ENCODE results near the gene PDE10A.
"Not testable (repeated sequence)": the region's sequence is repeated elsewhere in the genome, so short reads cannot be mapped to it uniquely, and the experiment has no call there.

Gene PDE10A

DNA sequence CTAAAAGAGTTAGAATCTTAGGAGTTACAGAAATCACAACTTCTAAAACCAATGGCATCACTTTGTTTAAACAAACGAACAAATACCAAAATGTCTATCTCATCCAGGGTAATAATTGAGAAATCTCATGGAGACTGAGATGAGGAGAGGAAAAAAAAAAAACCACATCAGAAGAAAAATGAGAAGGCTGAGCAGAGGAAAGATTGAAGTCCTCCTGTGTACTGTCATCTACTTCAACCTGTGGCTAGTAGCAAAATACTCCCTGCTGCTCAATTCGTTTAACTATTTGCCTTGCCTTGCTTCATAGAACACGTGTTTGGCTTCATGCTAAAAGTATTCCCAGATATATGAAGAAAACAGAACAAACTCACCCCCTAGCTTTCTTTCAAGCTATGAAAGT is 143.7 kb downstream of the PDE10A start:
- DNase-seq: no peak

DNA sequence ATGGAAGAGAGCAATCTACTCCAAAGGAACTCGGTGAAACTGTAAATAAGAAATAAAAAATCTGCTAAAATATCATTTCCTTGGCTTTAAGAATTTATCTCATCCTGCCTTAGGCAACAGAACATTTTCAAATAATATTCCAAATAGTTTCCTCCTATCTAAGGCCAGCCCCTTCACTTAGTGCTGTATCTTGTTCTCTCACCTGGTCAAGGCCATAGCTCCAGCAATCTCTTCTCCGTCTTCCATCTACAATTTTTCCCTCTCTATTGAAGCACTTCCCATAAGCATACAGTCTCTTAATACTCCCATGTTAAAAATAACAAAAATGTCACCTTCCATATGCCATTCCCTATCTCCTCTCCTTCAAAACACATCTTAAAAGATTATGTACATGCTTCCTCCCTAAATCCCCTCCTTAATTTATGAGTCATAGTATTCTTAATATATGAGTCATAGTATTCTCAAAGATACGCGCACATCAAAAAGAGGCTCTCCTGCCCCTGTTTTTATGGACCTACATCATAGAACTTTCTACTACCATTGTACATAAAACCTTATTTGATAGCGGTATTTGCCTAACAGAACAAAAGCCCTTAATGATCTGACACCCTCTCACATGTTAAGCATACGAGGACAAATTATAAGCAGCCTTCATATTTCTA is 146.9 kb downstream of the PDE10A start:
- DNase-seq: no peak

GRCh38 chr6:165514621-165515020 is 148.4 kb downstream of the PDE10A start:
- DNase-seq: no peak

DNA sequence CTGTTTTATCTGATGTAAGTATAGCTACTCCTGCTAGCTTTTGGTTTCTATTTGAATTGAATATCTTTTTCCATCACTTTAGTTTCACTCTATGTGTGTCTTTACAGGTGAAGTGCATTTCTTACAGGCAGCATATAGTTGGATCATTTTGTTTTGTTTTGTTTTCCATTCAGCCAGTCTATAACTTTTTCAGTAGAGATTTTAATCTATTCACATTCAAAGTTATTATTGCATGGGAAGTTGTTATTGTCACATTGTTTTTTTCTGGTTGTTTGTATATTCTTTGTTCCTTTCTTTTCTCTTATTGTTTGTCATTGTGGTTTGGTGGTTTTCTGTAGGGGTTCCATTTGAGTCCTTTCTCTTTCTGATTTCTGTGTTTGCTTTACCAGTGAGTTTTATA is 151.2 kb downstream of the PDE10A start:
- no peak for DNase-seq

DNA sequence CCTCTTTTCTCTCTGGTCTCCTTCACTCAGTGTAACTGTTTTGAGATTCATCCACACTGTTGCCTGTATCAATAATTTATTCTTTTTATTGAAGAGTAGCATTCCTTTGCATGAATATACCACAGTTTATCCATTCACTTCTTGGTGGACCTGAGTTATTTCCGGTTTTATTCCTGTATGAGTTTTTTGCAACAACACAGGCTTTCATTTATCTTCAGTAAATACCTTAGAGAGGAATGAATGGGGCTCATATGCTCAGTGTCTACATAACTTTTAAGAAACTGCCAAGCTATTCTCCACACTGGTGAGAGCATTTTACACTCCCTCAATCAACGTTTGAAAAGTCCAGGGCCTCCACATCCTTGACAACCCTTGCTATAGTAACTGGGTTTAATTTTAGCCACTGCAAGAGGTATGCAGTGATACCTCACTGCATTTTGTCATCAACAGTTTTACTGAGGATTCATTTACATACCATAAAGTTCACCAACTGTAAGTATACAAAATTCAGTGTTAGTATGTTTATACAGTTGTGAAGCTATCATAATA is 154.6 kb downstream of the PDE10A start:
- DNase-seq: no peak

- DNase-seq: no peak
These were observed 156.4 kb downstream of the PDE10A start for GRCh38 chr6:165506657-165507056.

DNA sequence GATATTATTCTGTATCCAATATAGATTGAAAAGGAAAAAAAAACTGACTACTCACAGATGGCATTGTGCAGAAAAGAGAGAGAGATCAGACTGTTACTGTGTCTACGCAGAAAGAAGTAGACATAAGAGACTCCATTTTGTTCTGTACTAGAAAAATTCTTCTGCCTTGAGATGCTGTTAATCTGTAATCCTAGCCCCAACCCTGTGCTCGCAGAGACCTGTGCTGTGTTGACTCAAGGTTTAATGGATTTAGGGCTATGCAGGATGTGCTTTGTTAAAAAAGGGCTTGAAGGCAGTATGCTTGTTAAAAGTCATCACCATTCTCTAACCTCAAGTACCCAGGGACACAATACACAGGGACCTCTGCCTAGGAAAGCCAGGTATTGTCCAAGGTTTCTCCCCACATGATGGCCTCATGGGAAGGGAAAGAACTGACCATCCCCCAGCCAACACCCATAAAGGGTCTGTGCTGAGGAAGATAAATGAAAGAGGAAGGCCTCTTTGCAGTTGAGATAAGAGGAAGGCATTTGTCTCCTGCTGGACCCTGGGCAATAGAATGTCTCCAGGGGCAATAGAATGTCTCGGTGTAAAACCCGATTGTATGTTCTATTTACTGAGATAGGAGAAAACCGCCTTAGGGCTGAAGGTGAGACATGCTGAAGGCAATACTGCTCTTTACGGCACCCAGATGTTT is 162.7 kb downstream of the PDE10A start:
- not testable (repeated sequence) for DNase-seq

- DNase-seq: no peak
These were observed 165.6 kb downstream of the PDE10A start for GRCh38 chr6:165497472-165497871.

- DNase-seq: no peak
These were observed 174.3 kb downstream of the PDE10A start for GRCh38 chr6:165488624-165489295.

DNA sequence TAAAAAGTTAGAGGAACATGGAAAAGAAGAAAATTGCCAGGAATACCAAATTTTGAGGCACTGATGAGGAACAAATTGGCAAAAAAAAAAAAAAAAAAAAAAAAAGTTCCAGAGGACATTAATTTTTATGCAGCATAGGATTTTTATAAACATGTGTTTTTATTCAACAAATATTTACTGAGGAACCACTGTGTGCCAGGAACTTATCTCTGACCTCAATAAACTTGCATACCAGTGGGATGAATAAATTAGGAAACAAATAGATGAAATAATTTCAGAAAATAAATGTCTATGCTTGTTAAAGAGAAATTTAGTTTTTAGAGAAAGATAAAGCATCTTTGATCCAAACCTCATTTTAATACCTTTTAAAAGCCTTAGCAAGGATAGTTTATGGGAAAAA is 175.1 kb downstream of the PDE10A start:
- no peak for DNase-seq

GRCh38 chr6:165487347-165487746 is 175.7 kb downstream of the PDE10A start:
- DNase-seq: no peak

- no peak for DNase-seq
These were observed 176.6 kb downstream of the PDE10A start for GRCh38 chr6:165486183-165487137.

DNA sequence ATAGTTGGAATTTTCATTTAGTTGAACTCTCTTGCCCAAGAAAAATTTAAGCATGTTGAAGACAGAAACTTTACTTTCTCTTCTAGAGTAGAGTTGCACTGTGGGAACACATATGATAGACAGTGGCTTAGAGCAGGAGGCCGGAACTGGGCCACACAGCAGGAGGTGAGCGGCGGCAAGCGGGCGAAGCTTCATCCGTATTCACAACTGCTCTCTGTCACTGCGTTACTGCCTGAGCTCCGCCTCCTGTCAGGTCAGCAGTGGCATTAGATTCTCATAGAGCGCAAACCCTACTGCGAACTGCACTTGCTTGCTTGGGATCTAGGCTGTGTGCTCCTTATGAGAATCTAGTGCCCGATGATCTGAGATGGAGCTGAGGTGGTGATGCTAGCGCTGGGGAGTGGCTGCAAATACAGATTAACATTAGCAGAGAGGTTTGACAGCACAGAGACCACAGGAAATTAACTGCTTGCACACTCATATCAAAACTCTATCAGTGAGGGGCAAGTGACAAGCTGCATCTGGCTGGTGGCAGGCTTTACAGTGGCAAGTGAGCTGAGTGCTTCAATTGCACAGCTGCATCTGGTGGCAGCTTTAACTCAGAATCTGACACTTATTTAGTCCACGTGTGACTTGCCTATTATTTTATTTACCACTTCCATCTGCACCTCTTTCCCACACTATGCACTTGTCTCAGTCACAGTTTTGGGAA is 178.7 kb downstream of the PDE10A start:
- no peak for DNase-seq

DNA sequence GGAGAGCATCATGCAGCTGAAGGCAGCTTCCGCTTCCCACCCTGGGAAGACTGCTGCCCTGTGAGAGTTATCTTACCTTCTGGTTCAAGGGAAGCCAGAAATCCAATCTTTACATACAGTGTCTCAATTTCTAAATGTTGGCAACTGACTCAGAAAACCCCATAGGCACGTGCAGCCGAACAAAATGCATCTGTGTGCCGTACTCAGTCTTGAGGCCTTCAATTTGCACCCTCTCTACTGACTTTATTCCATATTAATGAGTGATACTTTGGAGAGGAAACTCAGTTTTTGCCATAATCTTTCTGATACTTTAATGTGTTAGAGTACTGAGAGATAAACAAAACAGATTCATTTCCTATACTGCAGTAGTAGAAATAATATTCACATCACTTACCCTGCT is 181.1 kb downstream of the PDE10A start:
- no peak for DNase-seq

DNA sequence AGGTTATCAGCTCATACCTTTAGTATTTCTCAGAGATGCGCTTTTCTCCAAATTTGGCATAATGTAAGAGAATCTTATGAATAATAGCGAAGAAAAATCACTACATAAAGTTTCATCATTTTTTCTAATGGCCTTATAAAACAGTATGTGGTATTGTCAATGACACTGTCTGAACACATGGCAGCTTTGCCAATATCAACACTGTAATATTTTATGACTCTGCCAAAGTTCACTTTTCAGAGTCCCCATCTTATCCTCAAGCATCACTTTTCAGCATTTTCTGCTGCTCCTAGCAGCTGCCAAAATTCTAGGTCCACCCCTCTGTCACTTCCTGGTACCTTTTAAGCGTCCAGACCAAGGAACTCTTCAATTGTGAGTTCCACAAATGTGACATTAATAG is 182.1 kb downstream of the PDE10A start:
- DNase-seq: no peak

GRCh38 chr6:165478581-165478980 is 184.5 kb downstream of the PDE10A start:
- no peak for DNase-seq

DNA sequence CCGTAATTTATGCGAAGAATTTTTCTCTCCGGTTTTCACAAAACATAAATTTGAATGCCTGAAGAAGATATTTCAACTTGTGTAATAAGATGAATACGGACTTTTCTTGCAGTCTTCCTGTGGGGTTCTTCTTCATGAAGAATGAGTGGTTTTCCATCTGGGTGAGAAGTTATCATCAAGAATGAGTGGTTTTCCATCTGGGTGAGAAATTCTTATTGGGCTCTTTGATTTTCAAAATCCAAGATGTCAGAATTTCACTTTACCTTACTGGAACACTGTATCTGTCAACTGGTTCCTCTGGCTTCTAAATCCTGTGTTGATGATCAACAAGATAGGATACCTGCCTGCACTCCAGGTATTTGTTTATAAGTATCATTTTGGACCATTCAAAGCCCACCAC is 193.6 kb downstream of the PDE10A start:
- no peak for DNase-seq

DNA sequence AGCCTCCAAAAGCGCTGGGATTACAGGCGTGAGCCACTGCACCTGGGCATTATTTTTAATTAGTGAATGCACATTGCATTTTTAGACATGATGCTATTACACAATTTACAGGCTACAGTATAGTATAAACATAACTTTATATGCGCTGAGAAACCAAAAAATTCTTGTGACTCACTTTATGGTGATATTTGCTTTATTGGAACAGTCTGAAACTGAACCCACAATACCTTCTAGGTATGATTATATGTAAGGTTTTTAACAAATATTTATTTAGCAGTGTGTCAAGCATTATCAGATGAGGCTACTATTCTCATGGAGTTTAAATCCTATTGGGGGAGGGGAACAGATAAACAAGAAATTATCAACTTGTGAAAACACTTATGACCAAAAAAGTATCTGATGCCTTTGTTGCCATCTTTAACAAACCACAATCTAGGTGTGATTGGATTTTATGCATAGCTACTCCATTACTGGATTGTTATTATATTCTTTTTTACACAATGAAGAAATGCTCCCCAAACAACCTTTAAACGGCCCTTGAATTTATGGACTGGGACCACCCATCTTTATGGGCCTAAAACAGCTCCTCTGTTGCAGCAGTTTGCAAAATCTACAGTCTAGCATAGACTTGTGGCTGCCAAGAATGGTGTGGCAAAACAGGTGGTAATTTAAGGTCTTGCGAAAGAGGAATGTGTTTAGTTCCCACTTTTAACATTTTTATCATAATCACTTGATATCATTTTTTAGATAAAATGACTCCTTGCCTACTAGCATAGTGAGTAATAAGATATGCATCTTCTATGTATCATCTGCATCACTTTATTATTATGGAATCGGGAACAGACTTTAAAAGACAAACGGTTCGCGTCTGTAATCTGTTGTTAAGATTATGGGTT is 194.5 kb downstream of the PDE10A start:
- DNase-seq: no peak

- not testable (repeated sequence) for DNase-seq
These were observed 199.5 kb downstream of the PDE10A start for GRCh38 chr6:165463499-165463898.

- DNase-seq: not testable (repeated sequence)
These were observed 203.3 kb downstream of the PDE10A start for GRCh38 chr6:165459605-165460301.

All from amniotic stem cell (primary cell).